ENCODE data around the gene CAMLG. TPM values are rescaled to one million over a fixed set of nuclear protein-coding genes. Genes with fewer than 3 reads are reported as not detected.
A peak's percentile ranks its signal among the peaks of the same experiment; 100 is the strongest.
"Not testable (repeated sequence)": the region's sequence is repeated elsewhere in the genome, so short reads cannot be mapped to it uniquely, and the experiment has no call there.

CAMLG gene
- polyA plus RNA-seq (2013, experiment 1 of 2) = 67.2 TPM
- polyA plus RNA-seq (2013, experiment 2 of 2) = 69.4 TPM

DNA sequence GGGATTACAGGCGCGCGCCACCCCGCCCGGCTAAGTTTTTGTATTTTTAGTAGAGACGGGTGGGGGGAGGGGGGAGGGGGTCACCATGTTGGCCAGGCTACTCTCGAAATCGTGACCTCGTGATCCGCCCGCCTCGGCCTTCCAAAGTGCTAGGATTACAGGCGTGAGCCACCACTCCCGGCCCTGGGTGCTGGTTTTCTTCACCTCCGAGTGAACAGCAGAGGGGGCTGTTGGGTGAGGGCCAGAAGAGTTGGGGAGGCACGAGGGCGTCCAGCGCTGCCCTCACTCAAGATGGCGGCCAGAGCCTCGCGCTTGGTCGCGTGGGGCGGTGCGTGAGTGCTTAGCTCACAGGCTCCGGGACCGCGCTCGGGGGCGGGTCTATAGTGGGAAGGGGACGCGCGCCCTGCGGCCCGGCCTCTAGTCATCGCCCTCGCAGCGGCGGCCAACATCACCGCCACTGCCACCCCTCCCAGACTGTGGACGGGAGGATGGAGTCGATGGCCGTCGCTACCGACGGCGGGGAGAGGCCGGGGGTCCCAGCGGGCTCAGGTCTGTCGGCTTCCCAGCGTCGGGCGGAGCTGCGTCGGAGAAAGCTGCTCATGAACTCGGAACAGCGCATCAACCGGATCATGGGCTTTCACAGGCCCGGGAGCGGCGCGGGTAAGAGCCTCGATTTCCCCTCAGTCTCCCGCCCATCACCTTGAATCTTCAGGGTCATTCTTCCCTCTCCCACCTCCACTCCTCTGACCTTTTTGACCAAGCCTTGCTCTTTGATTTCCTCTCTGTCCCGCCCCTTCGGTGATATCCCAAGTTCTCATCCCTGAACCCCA is at the start of gene CAMLG:
CAMLG (plus strand) TSS at position 416 of the 830 bp plus-strand sequence; CDS start at position 489, 73 bp downstream.
- peak within 1 kb of the TSS; percentile 74 for H3K27ac ChIP-seq (ENCODE audit: low read length, poor library complexity, severe bottlenecking)
- peak; percentile 99 for DNase-seq
- H4K91ac ChIP-seq (ENCODE audit: low read length) = peak within 1 kb of the TSS; percentile 50
- WGBS = 1% methylated on average over 57 of the region's 66 CpGs
- no peak within 1 kb of the TSS for H3K23ac ChIP-seq (ENCODE audit: low read length in 2 of 2)
- H3K27me3 ChIP-seq (ENCODE audit: control insufficient read depth in 1 of 2, insufficient read depth in 1 of 2, low read length in 2 of 2) = no peaks in the 10 kb centered on the region
- H2BK15ac ChIP-seq (ENCODE audit: low read depth, poor library complexity, severe bottlenecking) = no peak within 1 kb of the TSS
- H3K4ac ChIP-seq (ENCODE audit: low read depth in 1 of 2, low read length in 2 of 2) = peak within 1 kb of the TSS; percentile 38 to 68
- peak within 1 kb of the TSS; percentile 73 for H2AFZ ChIP-seq (ENCODE audit: low read depth, low read length)
- H3K18ac ChIP-seq (ENCODE audit: low read depth in 1 of 2, low read length in 2 of 2) = peak within 1 kb of the TSS; percentile 68 to 72
- no peak within 1 kb of the TSS for H2BK5ac ChIP-seq (ENCODE audit: low read depth, low read length, poor library complexity, severe bottlenecking)
- H3K4me3 ChIP-seq (ENCODE audit: insufficient read depth in 1 of 2, low read depth in 1 of 2, low read length in 2 of 2) = peak within 1 kb of the TSS; percentile 83 to 92
- H3K14ac ChIP-seq (ENCODE audit: low read length in 2 of 2) = no peak within 1 kb of the TSS
- peak within 1 kb of the TSS; percentile 98 for H3K9ac ChIP-seq (ENCODE audit: low read length)
- peaks cover 3% of the 10 kb centered on the region for H3K4me1 ChIP-seq (ENCODE audit: control insufficient read depth, insufficient read depth, low read depth, low read length)
- H3K36me3 ChIP-seq (ENCODE audit: control insufficient read depth in 1 of 2, insufficient read depth in 2 of 2, low read depth in 1 of 2, low read length in 2 of 2) = peaks cover 4 to 14% of the 10 kb centered on the region in 2 experiments
- H2BK120ac ChIP-seq (ENCODE audit: low read depth, low read length) = peak within 1 kb of the TSS; percentile 68
- peak within 1 kb of the TSS; percentile 30 for H4K8ac ChIP-seq (ENCODE audit: low read length)
- H3K4me2 ChIP-seq (ENCODE audit: low read length, poor library complexity, severe bottlenecking) = peak within 1 kb of the TSS; percentile 73
- peaks cover 11% of the 10 kb centered on the region for H3K79me1 ChIP-seq (replicated peaks; ENCODE audit: low read length, poor library complexity, severe bottlenecking)
- no peak within 1 kb of the TSS for H2AK5ac ChIP-seq (ENCODE audit: low read length, severe bottlenecking)
- no peaks in the 10 kb centered on the region for H3K9me3 ChIP-seq (ENCODE audit: control insufficient read depth, low read length)
- no peak within 1 kb of the TSS for H2BK12ac ChIP-seq (ENCODE audit: low read length in 2 of 2)

DNA sequence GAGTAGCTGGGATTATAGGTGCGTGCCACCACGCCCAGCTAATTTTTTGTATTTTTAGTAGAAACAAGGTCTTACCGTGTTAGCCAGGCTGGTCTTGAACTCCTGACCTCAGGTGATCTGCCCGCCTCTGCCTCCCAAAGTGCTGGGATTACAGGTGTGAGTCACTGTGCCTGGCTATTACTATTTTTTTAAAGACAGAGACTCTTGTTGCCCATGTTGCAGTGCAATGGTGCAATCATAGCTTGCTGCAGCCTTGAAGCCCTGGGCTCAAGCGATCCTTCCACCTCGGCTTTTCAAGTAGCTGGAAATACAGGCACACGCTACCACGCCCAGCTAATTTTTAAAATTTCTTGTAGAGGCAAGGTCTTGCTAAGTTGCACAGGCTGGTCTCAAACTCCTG is 48.2 kb upstream of the CAMLG start:
- H2AFZ ChIP-seq (ENCODE audit: low read depth, low read length); H3K18ac ChIP-seq (ENCODE audit: low read depth in 1 of 2, low read length in 2 of 2); H3K4me1 ChIP-seq (ENCODE audit: control insufficient read depth, insufficient read depth, low read depth, low read length); H4K91ac ChIP-seq (ENCODE audit: low read length); H3K4me2 ChIP-seq (ENCODE audit: low read length, poor library complexity, severe bottlenecking); H3K9me3 ChIP-seq (ENCODE audit: control insufficient read depth, low read length); H3K27ac ChIP-seq (ENCODE audit: low read length, poor library complexity, severe bottlenecking); H3K9ac ChIP-seq (ENCODE audit: low read length); H3K27me3 ChIP-seq (ENCODE audit: control insufficient read depth in 1 of 2, insufficient read depth in 1 of 2, low read length in 2 of 2); H2AK5ac ChIP-seq (ENCODE audit: low read length, severe bottlenecking); H4K8ac ChIP-seq (ENCODE audit: low read length); H3K14ac ChIP-seq (ENCODE audit: low read length in 2 of 2); DNase-seq; H2BK5ac ChIP-seq (ENCODE audit: low read depth, low read length, poor library complexity, severe bottlenecking); H3K4ac ChIP-seq (ENCODE audit: low read depth in 1 of 2, low read length in 2 of 2); H2BK15ac ChIP-seq (ENCODE audit: low read depth, poor library complexity, severe bottlenecking); H2BK12ac ChIP-seq (ENCODE audit: low read length in 2 of 2); H2BK120ac ChIP-seq (ENCODE audit: low read depth, low read length); H3K4me3 ChIP-seq (ENCODE audit: insufficient read depth in 1 of 2, low read depth in 1 of 2, low read length in 2 of 2); H3K23ac ChIP-seq (ENCODE audit: low read length in 2 of 2): not testable (repeated sequence)
- H3K79me1 ChIP-seq (replicated peaks; ENCODE audit: low read length, poor library complexity, severe bottlenecking) = peaks cover 10% of the 10 kb centered on the region
- WGBS = 99% methylated on average over 8 of the region's 8 CpGs
- H3K36me3 ChIP-seq (ENCODE audit: control insufficient read depth in 1 of 2, insufficient read depth in 2 of 2, low read depth in 1 of 2, low read length in 2 of 2) = peaks cover 45 to 87% of the 10 kb centered on the region in 2 experiments

DNA sequence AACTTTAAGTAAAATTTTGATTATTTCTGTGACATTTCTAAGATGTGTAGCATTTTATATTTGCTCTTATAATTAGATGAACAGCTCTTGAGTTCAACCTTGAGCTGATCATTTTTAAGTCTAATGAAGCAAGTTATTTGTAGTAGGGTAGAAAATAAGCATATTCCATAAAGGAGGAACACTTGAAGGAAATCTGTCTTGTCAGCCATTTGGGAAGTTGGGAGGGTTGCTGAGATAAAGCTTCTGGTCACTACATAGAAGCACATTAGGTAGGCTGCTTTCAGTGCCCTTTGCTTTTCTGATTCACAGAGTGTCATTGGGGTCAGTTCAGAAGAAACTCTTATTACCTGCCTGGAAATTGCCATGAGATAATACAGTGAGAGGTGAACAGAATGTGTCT is 45.6 kb upstream of the CAMLG start:
- no peak overlapping the region for H2AK5ac ChIP-seq (ENCODE audit: low read length, severe bottlenecking)
- H3K4me1 ChIP-seq (ENCODE audit: control insufficient read depth, insufficient read depth, low read depth, low read length) = no peaks in the 10 kb centered on the region
- no peak overlapping the region for H2BK15ac ChIP-seq (ENCODE audit: low read depth, poor library complexity, severe bottlenecking)
- no peak overlapping the region for H3K4me3 ChIP-seq (ENCODE audit: insufficient read depth in 1 of 2, low read depth in 1 of 2, low read length in 2 of 2)
- H4K91ac ChIP-seq (ENCODE audit: low read length) = no peak overlapping the region
- no peak overlapping the region for H2AFZ ChIP-seq (ENCODE audit: low read depth, low read length)
- DNase-seq = no peak
- no peak overlapping the region for H3K27ac ChIP-seq (ENCODE audit: low read length, poor library complexity, severe bottlenecking)
- H3K27me3 ChIP-seq (ENCODE audit: control insufficient read depth in 1 of 2, insufficient read depth in 1 of 2, low read length in 2 of 2) = no peaks in the 10 kb centered on the region
- H3K23ac ChIP-seq (ENCODE audit: low read length in 2 of 2) = no peak overlapping the region
- peaks cover 11% of the 10 kb centered on the region for H3K79me1 ChIP-seq (replicated peaks; ENCODE audit: low read length, poor library complexity, severe bottlenecking)
- peaks cover 50 to 76% of the 10 kb centered on the region in 2 experiments for H3K36me3 ChIP-seq (ENCODE audit: control insufficient read depth in 1 of 2, insufficient read depth in 2 of 2, low read depth in 1 of 2, low read length in 2 of 2)
- no peak overlapping the region for H2BK120ac ChIP-seq (ENCODE audit: low read depth, low read length)
- H3K4me2 ChIP-seq (ENCODE audit: low read length, poor library complexity, severe bottlenecking) = no peak overlapping the region
- H3K4ac ChIP-seq (ENCODE audit: low read depth in 1 of 2, low read length in 2 of 2) = no peak overlapping the region
- H3K9ac ChIP-seq (ENCODE audit: low read length) = no peak overlapping the region
- no peak overlapping the region for H3K14ac ChIP-seq (ENCODE audit: low read length in 2 of 2)
- H3K9me3 ChIP-seq (ENCODE audit: control insufficient read depth, low read length) = no peaks in the 10 kb centered on the region
- H3K18ac ChIP-seq (ENCODE audit: low read depth in 1 of 2, low read length in 2 of 2) = no peak overlapping the region
- H2BK5ac ChIP-seq (ENCODE audit: low read depth, low read length, poor library complexity, severe bottlenecking) = no peak overlapping the region
- no peak overlapping the region for H2BK12ac ChIP-seq (ENCODE audit: low read length in 2 of 2)
- H4K8ac ChIP-seq (ENCODE audit: low read length) = no peak overlapping the region

DNA sequence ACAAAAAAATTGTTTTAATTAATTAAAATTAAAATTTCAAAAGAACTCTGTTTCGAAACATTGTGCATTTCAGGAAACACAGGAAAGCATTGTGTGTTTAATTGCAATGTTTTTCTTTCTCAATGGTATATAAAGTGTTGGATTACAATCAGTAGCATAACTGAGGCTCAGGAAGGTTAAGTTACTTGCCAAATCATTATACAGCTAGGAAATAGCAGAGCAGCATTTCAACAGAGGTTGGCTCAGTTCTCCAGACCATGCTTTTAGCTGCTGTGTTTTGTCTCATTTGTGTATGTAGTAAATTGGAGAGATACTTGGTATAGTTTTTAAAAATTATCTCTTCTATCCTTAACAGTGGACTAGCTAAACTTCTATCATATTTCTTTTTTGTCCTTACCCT is 30.0 kb upstream of the CAMLG start:
- H3K4me2 ChIP-seq (ENCODE audit: low read length, poor library complexity, severe bottlenecking) = no peak overlapping the region
- H3K79me1 ChIP-seq (replicated peaks; ENCODE audit: low read length, poor library complexity, severe bottlenecking) = peaks cover 14% of the 10 kb centered on the region
- H3K9me3 ChIP-seq (ENCODE audit: control insufficient read depth, low read length) = no peaks in the 10 kb centered on the region
- no peak overlapping the region for H3K23ac ChIP-seq (ENCODE audit: low read length in 2 of 2)
- H2BK5ac ChIP-seq (ENCODE audit: low read depth, low read length, poor library complexity, severe bottlenecking) = no peak overlapping the region
- no peak overlapping the region for H2AFZ ChIP-seq (ENCODE audit: low read depth, low read length)
- WGBS = 100% methylated on average over 1 of the region's 1 CpG
- no peak overlapping the region for H2BK120ac ChIP-seq (ENCODE audit: low read depth, low read length)
- no peaks in the 10 kb centered on the region for H3K4me1 ChIP-seq (ENCODE audit: control insufficient read depth, insufficient read depth, low read depth, low read length)
- H3K9ac ChIP-seq (ENCODE audit: low read length) = no peak overlapping the region
- DNase-seq = no peak
- peaks cover 48 to 75% of the 10 kb centered on the region in 2 experiments for H3K36me3 ChIP-seq (ENCODE audit: control insufficient read depth in 1 of 2, insufficient read depth in 2 of 2, low read depth in 1 of 2, low read length in 2 of 2)
- no peak overlapping the region for H3K18ac ChIP-seq (ENCODE audit: low read depth in 1 of 2, low read length in 2 of 2)
- H2BK12ac ChIP-seq (ENCODE audit: low read length in 2 of 2) = no peak overlapping the region
- no peak overlapping the region for H4K8ac ChIP-seq (ENCODE audit: low read length)
- no peak overlapping the region for H3K4ac ChIP-seq (ENCODE audit: low read depth in 1 of 2, low read length in 2 of 2)
- H3K27ac ChIP-seq (ENCODE audit: low read length, poor library complexity, severe bottlenecking) = no peak overlapping the region
- no peak overlapping the region for H4K91ac ChIP-seq (ENCODE audit: low read length)
- no peak overlapping the region for H2AK5ac ChIP-seq (ENCODE audit: low read length, severe bottlenecking)
- H3K4me3 ChIP-seq (ENCODE audit: insufficient read depth in 1 of 2, low read depth in 1 of 2, low read length in 2 of 2) = no peak overlapping the region
- no peak overlapping the region for H3K14ac ChIP-seq (ENCODE audit: low read length in 2 of 2)
- no peaks in the 10 kb centered on the region for H3K27me3 ChIP-seq (ENCODE audit: control insufficient read depth in 1 of 2, insufficient read depth in 1 of 2, low read length in 2 of 2)
- no peak overlapping the region for H2BK15ac ChIP-seq (ENCODE audit: low read depth, poor library complexity, severe bottlenecking)

Measured in mesenchymal stem cell (in vitro differentiated cells and primary cell).